Measurements from ENCODE around the gene NHS. TPM values are rescaled to one million over a fixed set of nuclear protein-coding genes. Genes with fewer than 3 reads are reported as not detected.

Gene NHS
- total RNA-seq, 1 experiment from 2014 or later, result 5.7 TPM

DNA sequence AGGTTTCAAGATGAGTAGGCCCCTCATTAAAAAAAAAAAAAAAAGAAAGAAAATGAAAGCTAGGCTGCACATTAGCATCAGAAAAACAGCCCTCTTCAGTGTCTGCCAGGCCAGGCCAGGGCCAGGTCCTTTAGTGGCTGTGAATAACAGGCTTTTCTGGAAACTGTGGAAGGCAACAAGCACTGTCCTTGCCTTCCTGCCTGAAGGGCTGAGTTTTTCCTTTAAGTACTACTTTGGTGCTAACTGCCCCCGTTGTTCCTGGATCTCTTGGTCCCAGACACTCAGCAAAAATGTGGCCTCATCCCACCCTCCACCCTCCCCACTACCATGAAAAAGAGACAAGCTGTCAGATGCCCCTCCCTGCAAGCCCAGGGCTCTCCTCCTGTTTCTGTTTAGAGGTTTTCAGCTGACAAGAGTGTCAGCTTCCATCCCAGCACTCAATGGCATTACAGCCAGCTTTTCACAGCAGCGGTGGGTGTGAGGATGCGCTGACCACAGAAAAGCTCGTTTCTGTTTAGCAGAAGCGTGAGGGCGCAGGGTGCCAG, 174.2 kb downstream of the NHS start:
- intact Hi-C loops (cut with micrococcal nuclease), result no loop called here
- CTCF ChIA-PET, result no interaction called here

More for the DNA sequence above, 174.2 kb downstream of the NHS start:
- ChIA-PET RAD21 (ENCODE audit: low non-redundant PET in 1 of 2, low total read pairs in 2 of 2, uncharacterized antibody in 2 of 2, unreplicated experiment in 2 of 2) (no interaction called here), POLR2A (no interaction called here)
- TF ChIP-seq REST (IDR thresholded peaks at IDR 0.05; ENCODE audit: low read depth) (no peak), RAD21 (IDR thresholded peaks at IDR 0.05; ENCODE audit: low read depth) (no peak), POLR2A (IDR thresholded peaks at IDR 0.05; ENCODE audit: borderline replicate concordance, extremely low read depth, insufficient read depth, insufficient read length) (no peak), ELF1 (IDR thresholded peaks at IDR 0.05; ENCODE audit: borderline replicate concordance, low read depth) (no peak), EGR1 (IDR thresholded peaks at IDR 0.05; ENCODE audit: low read depth) (no peak), ZFX (IDR thresholded peaks at IDR 0.05) (no peak), POLR2AphosphoS5 (IDR thresholded peaks at IDR 0.05; ENCODE audit: low read depth, low read length) (no peak), TCF7L2 (IDR thresholded peaks at IDR 0.05; ENCODE audit: borderline replicate concordance, extremely low read depth, insufficient read depth, insufficient read length) (no peak)
- Histone ChIP-seq H2AFZ (ENCODE audit: low read depth, low read length, poor library complexity, severe bottlenecking) (no peak overlapping the region), H3K9me2 (ENCODE audit: insufficient read depth) (no peaks in the 10 kb centered on the region), H3K4me2 (ENCODE audit: low read length) (no peak overlapping the region), H3K4me3 (replicated peaks in 1 of 2; ENCODE audit: low read depth in 1 of 2, low read length in 2 of 2) (no peak overlapping the region), H4K20me1 (ENCODE audit: insufficient read depth) (no peaks in the 10 kb centered on the region), H3K4me1 (ENCODE audit: control insufficient read depth in 1 of 2, insufficient read depth in 2 of 2, low read length in 2 of 2) (peaks cover 24 to 31% of the 10 kb centered on the region in 2 experiments), H3K36me3 (ENCODE audit: control insufficient read depth in 1 of 2, insufficient read depth in 2 of 2, low read length in 2 of 2) (no peaks in the 10 kb centered on the region), H3K27ac (ENCODE audit: low read depth, low read length) (no peak overlapping the region), H3K79me2 (ENCODE audit: insufficient read depth, low read length) (no peaks in the 10 kb centered on the region), H3K27me3 (ENCODE audit: insufficient read depth, low read length) (no peaks in the 10 kb centered on the region), H3K9ac (ENCODE audit: low read length) (no peak overlapping the region), H3K9me3 (ENCODE audit: control insufficient read depth in 1 of 2, insufficient read depth in 1 of 2, low read depth in 1 of 2, low read length in 2 of 2) (no peaks in the 10 kb centered on the region)
- no peak for DNase-seq (ENCODE audit: low read depth, low spot score)
- no TSS peak for BruUV-seq (replicated peaks)
- ATAC-seq, result no peak
